GM12875 (cell line): ENCODE measurements around the gene RALY.

Source experiments
- H3K4me3 ChIP-seq: one replicate; pipeline ENCODE4 v1.5.1; 2011; ENCODE audit warnings: low read depth, low read length, control low read depth
- TF ChIP-seq, protein P1 (sequence below): IDR thresholded peaks from 2 replicates; pipeline ENCODE4 v1.5.1; 2011; ENCODE audit warnings: low read depth, mild to moderate bottlenecking, control low read depth, inconsistent platforms, low read length, moderate library complexity, borderline replicate concordance; ENCODE audit not compliant: insufficient read depth

Gene RALY

DNA sequence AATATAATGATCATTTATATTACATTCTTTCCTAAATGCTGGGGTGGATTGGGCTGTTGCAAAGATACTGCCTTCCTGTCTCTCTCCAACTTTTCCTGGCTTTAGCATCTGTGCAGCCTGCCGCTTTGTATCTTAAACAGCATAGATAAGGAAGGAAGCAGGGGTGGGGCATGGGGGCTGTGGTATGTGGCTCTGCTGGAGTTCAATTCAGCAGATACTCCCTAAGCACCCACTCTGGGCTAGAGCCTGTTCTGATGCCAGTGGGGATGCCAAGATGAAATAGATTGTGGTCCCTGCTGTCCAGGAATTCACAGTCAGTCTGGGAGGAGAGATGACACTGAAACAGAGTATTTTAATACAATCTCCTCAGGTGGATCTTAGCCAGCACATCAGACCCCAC is 61.6 kb downstream of the RALY start:
- H3K4me3 ChIP-seq, result no peak overlapping the region
- TF ChIP-seq, protein P1, sequence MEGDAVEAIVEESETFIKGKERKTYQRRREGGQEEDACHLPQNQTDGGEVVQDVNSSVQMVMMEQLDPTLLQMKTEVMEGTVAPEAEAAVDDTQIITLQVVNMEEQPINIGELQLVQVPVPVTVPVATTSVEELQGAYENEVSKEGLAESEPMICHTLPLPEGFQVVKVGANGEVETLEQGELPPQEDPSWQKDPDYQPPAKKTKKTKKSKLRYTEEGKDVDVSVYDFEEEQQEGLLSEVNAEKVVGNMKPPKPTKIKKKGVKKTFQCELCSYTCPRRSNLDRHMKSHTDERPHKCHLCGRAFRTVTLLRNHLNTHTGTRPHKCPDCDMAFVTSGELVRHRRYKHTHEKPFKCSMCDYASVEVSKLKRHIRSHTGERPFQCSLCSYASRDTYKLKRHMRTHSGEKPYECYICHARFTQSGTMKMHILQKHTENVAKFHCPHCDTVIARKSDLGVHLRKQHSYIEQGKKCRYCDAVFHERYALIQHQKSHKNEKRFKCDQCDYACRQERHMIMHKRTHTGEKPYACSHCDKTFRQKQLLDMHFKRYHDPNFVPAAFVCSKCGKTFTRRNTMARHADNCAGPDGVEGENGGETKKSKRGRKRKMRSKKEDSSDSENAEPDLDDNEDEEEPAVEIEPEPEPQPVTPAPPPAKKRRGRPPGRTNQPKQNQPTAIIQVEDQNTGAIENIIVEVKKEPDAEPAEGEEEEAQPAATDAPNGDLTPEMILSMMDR, result no peak

DNA sequence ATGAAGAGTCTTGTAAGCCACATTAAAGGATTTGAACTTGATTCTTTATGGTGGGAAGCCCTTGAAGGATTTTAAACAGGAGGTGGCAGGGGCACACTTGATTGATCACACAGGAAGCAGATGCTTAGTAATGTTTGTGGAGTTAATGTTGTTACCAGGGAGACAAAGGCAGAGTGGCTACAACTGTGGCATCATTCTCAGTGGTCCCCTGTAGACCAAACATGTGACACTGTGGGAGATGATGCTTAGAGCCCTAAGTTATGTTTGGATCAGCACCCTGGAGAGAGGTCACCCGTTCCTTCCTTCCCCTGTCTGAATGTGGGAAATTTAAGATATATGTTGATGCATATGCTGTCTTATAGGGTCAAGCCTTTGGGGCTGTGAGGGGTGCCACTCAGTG is 65.1 kb downstream of the RALY start:
- TF ChIP-seq, protein P1, result no peak
- H3K4me3 ChIP-seq, result no peak overlapping the region

DNA sequence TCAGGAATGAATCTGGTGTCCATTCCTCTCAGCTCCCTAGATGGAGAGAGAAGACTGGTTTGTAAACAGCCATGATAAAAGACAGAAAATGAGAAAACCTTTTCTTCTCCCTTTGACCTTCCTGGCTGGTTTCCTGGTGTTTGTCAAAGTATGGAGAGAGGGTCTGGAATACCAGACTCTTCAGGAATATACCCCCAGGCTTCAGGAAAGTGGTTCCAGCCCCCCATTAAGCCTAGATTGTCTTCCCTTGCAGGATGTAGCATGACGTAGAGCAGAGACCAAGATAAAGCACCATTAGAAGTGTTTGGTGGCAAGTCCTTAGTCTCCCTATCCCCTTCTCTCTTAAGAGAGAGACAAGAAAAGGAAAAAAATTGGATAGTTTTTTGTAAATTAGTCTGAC is 67.3 kb downstream of the RALY start:
- TF ChIP-seq, protein P1, result no peak

DNA sequence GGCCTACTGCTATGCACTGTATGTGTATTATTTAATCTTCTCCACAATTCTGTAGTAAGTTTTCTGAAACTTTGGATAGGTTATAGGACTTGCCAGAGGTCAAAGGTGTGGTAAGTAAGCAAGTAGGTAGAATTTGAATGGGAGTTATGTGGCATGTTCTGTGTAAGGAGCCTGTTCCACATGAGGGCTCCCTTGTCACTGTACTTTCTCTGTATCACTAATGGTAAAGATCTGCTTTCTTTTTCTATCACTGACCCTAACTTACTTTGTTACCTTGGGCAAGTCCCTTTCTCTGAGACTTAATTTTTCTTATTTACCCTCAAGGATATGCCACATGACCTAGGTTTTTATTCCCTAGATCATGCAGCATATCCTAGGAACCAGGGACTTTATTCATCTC is 68.0 kb downstream of the RALY start:
- TF ChIP-seq, protein P1, result no peak
- H3K4me3 ChIP-seq, result no peak overlapping the region

More for the DNA sequence above, 67.3 kb downstream of the RALY start:
- H3K4me3 ChIP-seq, result no peak overlapping the region

DNA sequence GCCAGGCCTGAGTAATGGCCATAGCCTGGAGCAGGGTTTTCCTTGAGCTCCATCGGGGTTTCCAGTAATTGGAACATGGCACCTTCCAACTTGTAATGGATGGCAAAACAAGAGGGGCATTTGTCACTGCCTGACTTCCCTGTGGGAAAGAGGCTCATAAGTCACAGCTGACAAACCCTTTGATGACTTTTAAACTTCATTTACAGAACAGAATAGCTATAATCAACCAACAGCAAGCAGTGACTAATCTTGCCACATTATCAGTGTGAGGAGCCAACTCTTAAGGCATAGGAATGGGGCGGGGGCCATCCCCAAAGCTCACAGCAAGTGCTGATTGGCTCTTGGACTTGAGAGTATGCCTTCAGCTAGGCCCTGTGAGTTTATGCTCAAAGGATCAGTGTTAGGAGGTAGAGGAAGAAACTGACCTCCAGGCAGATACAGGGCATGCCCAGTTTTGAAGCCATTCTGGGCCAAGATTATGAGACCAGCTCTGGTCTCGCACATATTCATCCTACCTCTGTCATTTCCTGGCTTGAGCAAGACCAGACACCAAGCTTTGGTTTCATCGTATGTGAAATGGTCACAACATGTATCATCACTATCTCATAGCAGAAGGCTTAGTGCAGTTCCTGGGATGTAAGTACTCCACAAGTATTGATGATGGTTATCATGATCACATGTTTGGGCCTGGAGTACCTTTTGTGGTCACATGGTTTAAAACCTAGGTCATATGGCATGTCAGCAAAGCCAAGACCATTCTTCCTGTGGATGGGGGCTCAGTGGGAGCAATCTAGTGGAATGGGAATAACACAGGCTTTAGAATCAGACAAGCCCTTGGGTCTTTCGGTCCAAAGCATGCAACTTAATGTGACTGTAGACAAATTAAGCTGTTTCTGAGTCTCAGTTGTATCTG is 69.1 kb downstream of the RALY start:
- TF ChIP-seq, protein P1, result no peak
- no peak overlapping the region for H3K4me3 ChIP-seq

DNA sequence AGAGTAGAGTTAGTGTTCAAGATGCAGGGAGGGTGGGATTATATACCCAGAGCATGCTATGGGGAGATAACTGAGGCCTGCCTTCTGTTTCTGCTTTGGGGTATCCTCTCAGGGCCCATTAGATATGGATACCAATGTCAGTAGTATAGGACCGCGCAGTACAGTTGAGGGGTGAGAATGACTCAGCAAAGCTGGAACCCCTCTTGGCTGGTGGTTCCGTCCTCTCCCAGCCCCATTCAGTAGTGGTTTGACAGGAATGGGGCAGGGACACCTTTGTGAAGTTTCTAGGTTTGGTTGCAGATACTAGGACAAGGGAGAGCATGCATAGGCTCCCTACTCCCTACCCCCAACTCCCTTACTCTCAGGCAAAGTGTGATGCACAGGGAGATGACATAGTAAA is 70.6 kb downstream of the RALY start:
- H3K4me3 ChIP-seq, result no peak overlapping the region
- TF ChIP-seq, protein P1, result no peak

DNA sequence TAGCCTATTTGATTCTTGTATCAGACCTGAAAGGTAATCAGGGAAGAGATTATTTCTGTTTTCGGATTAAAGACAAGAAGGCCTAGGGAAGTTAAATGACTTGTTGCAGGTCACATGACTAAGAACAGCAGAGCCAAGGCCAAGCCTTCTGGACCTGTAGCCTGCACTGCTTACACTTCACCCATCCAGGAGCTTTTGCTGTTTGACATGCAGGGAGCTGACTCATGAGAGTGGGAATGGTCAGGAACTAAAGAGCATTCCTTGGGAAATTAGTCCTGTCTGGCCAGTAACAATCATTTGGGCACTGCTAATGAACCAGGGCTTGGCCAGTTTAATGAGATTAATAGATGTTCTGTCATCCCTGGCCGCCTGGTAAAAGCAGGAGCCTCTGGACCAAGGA is 71.5 kb downstream of the RALY start:
- no peak overlapping the region for H3K4me3 ChIP-seq
- TF ChIP-seq, protein P1, result no peak
